Measurements from ENCODE around the gene ITGA3. TPM values are rescaled to one million over a fixed set of nuclear protein-coding genes. Genes with fewer than 3 reads are reported as not detected.

Gene ITGA3
- total and polyA plus RNA-seq, 2 of the 13 experiments (the other 11 are each of a cell fraction or from before 2014, with no cell fraction given) = 0.48 to 0.69 TPM

DNA sequence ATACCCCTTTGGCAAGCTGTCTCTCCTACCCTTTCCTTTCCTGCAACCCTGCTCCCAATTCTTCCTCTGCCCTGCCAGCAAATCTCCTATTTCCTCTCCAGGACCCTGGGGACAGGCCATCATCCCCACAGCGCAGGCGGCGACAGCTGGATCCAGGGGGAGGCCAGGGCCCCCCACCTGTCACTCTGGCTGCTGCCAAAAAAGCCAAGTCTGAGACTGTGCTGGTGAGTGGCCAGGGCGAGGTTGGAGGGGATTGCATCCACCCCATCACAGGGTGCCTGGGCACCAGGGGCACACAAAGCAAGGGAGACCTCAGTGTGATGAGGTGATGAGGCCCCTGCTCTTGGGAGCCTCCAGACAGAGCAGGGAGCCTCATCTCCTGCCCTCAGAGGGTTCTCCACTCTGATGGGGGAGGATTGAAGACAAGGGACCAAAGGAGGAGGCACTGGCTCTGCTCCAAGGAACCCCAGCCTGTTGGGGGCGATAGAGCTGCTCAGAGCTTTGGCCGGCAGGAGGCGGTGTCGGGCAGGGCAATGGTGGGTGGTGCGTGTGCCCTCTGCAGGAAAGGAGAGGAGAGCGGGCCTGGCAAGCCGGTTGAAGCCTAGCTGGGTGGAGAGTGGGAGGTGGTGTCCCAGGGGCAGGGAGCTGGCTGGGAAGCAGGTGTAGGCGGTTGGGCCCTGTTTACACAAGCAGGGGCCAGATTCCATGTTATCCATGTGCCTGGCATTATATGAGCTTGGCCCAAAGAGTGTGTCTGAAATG, 23.6 kb downstream of the ITGA3 start (continued):
- TF ChIP-seq ETV5 (CRISPR knock-in tag; IDR thresholded peaks at IDR 0.05; ENCODE audit: borderline replicate concordance) = peak; percentile 48; the same call in 1 of the 2 replicates
- TF ChIP-seq ZNF446 (CRISPR knock-in tag; IDR thresholded peaks at IDR 0.05) = no peak
- no peak for TF ChIP-seq HNRNPUL1 (IDR thresholded peaks at IDR 0.05; ENCODE audit: low read depth, low read length)
- no peak for TF ChIP-seq STAT5B (CRISPR knock-in tag; IDR thresholded peaks at IDR 0.05)
- no peak for TF ChIP-seq DR1 (CRISPR knock-in tag; IDR thresholded peaks at IDR 0.05)
- no peak for TF ChIP-seq ARNTL (CRISPR knock-in tag; IDR thresholded peaks at IDR 0.05)
- TF ChIP-seq RAD51 (IDR thresholded peaks at IDR 0.05; ENCODE audit: borderline replicate concordance) = no peak
- TF ChIP-seq, protein P1, sequence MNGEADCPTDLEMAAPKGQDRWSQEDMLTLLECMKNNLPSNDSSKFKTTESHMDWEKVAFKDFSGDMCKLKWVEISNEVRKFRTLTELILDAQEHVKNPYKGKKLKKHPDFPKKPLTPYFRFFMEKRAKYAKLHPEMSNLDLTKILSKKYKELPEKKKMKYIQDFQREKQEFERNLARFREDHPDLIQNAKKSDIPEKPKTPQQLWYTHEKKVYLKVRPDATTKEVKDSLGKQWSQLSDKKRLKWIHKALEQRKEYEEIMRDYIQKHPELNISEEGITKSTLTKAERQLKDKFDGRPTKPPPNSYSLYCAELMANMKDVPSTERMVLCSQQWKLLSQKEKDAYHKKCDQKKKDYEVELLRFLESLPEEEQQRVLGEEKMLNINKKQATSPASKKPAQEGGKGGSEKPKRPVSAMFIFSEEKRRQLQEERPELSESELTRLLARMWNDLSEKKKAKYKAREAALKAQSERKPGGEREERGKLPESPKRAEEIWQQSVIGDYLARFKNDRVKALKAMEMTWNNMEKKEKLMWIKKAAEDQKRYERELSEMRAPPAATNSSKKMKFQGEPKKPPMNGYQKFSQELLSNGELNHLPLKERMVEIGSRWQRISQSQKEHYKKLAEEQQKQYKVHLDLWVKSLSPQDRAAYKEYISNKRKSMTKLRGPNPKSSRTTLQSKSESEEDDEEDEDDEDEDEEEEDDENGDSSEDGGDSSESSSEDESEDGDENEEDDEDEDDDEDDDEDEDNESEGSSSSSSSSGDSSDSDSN (CRISPR knock-in tag; IDR thresholded peaks at IDR 0.05) = peak; percentile 38; the same call in 1 of the 2 replicates
- no peak for TF ChIP-seq ZNF547 (CRISPR knock-in tag; IDR thresholded peaks at IDR 0.05)
- TF ChIP-seq, protein P2, sequence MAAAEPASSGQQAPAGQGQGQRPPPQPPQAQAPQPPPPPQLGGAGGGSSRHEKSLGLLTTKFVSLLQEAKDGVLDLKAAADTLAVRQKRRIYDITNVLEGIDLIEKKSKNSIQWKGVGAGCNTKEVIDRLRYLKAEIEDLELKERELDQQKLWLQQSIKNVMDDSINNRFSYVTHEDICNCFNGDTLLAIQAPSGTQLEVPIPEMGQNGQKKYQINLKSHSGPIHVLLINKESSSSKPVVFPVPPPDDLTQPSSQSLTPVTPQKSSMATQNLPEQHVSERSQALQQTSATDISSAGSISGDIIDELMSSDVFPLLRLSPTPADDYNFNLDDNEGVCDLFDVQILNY (CRISPR knock-in tag; conservative IDR thresholded peaks at IDR 0.05) = no peak
- no peak for TF ChIP-seq GATA4 (IDR thresholded peaks at IDR 0.05; ENCODE audit: borderline replicate concordance, low read depth)
- TF ChIP-seq MAFG (CRISPR knock-in tag; IDR thresholded peaks at IDR 0.05) = no peak
- TF ChIP-seq, protein P3, sequence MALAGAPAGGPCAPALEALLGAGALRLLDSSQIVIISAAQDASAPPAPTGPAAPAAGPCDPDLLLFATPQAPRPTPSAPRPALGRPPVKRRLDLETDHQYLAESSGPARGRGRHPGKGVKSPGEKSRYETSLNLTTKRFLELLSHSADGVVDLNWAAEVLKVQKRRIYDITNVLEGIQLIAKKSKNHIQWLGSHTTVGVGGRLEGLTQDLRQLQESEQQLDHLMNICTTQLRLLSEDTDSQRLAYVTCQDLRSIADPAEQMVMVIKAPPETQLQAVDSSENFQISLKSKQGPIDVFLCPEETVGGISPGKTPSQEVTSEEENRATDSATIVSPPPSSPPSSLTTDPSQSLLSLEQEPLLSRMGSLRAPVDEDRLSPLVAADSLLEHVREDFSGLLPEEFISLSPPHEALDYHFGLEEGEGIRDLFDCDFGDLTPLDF (CRISPR knock-in tag; IDR thresholded peaks at IDR 0.05) = no peak
- TF ChIP-seq ZNF501 (CRISPR knock-in tag; IDR thresholded peaks at IDR 0.05) = no peak
- TF ChIP-seq, protein P4, sequence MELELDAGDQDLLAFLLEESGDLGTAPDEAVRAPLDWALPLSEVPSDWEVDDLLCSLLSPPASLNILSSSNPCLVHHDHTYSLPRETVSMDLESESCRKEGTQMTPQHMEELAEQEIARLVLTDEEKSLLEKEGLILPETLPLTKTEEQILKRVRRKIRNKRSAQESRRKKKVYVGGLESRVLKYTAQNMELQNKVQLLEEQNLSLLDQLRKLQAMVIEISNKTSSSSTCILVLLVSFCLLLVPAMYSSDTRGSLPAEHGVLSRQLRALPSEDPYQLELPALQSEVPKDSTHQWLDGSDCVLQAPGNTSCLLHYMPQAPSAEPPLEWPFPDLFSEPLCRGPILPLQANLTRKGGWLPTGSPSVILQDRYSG (CRISPR knock-in tag; IDR thresholded peaks at IDR 0.05) = no peak
- no peak for TF ChIP-seq ZNF205 (CRISPR knock-in tag; IDR thresholded peaks at IDR 0.05)
- no peak for TF ChIP-seq ZNF569 (CRISPR knock-in tag; IDR thresholded peaks at IDR 0.05; ENCODE audit: borderline replicate concordance)
- TF ChIP-seq BRCA1 (CRISPR knock-in tag; IDR thresholded peaks at IDR 0.05) = no peak
- no peak for TF ChIP-seq NFRKB (IDR thresholded peaks at IDR 0.05)
- TF ChIP-seq PHF20 (CRISPR knock-in tag; IDR thresholded peaks at IDR 0.05) = no peak
- no peak for TF ChIP-seq NFKBIZ (CRISPR knock-in tag; IDR thresholded peaks at IDR 0.05)
- TF ChIP-seq MAF1 (CRISPR knock-in tag; IDR thresholded peaks at IDR 0.05; ENCODE audit: borderline replicate concordance) = no peak
- TF ChIP-seq ZNF550 (CRISPR knock-in tag; IDR thresholded peaks at IDR 0.05; ENCODE audit: borderline replicate concordance) = no peak
- peak; percentile 34; the same call in 1 of the 2 replicates for TF ChIP-seq SAP130 (CRISPR knock-in tag; IDR thresholded peaks at IDR 0.05; ENCODE audit: low read depth)
- TF ChIP-seq ZNF138 (CRISPR knock-in tag; IDR thresholded peaks at IDR 0.05; ENCODE audit: low read depth) = no peak
- TF ChIP-seq ZNF331 (CRISPR knock-in tag; IDR thresholded peaks at IDR 0.05) = peak; percentile 66; the same call in 1 of the 2 replicates
- TF ChIP-seq ZNF878 (CRISPR knock-in tag; IDR thresholded peaks at IDR 0.05) = no peak
- TF ChIP-seq RFX5 (IDR thresholded peaks at IDR 0.05; ENCODE audit: low read depth, low read length) = no peak
- TF ChIP-seq KMT2A (CRISPR knock-in tag; IDR thresholded peaks at IDR 0.05) = no peak
